H9 (cell line): ENCODE measurements around the gene ICE2. TPM values are rescaled to one million over a fixed set of nuclear protein-coding genes. Genes with fewer than 3 reads are reported as not detected.

ENCODE experiments used
- DNase-seq: peaks from one replicate; pipeline ENCODE4 v3.0.0-alpha.2; 2017
- H2AFZ ChIP-seq: one replicate; pipeline ENCODE4 v1.6.1; 2013; ENCODE audit warnings: mild to moderate bottlenecking, low read length, control low read depth, moderate library complexity
- H2AK5ac ChIP-seq: 2 replicates; pipeline ENCODE4 v1.6.1; 2013; ENCODE audit warnings: low read length, control low read depth, mixed read lengths; ENCODE audit not compliant: insufficient read length
- H2BK120ac ChIP-seq: one replicate; pipeline ENCODE4 v1.6.1; 2013; ENCODE audit warnings: low read depth, mild to moderate bottlenecking, low read length, control low read depth, inconsistent platforms; ENCODE audit not compliant: poor library complexity, severe bottlenecking
- H2BK12ac ChIP-seq: 2 replicates; pipeline ENCODE4 v1.6.1; 2013; ENCODE audit warnings: low read length, control low read depth, mixed read lengths, low read depth; ENCODE audit not compliant: insufficient read length
- H2BK15ac ChIP-seq: 2 replicates; pipeline ENCODE4 v1.6.1; 2013; ENCODE audit warnings: low read depth, low read length, control low read depth
- H2BK20ac ChIP-seq: one replicate; pipeline ENCODE4 v1.6.1; 2013; ENCODE audit warnings: low read depth, mild to moderate bottlenecking, low read length, control low read depth, inconsistent platforms; ENCODE audit not compliant: poor library complexity, severe bottlenecking
- H2BK5ac ChIP-seq: 2 replicates; pipeline ENCODE4 v1.6.1; 2013; ENCODE audit warnings: low read length, control low read depth, mixed read lengths; ENCODE audit not compliant: insufficient read length
- H3K14ac ChIP-seq: 2 replicates; pipeline ENCODE4 v1.6.1; 2013; ENCODE audit warnings: low read length, control low read depth; ENCODE audit not compliant: insufficient read depth
- H3K18ac ChIP-seq: 2 replicates; pipeline ENCODE4 v1.6.1; 2013; ENCODE audit warnings: low read depth, mild to moderate bottlenecking, mixed read lengths, low read length, control low read depth; ENCODE audit not compliant: insufficient read length
- H3K23ac ChIP-seq: 2 replicates; pipeline ENCODE4 v1.6.1; 2013; ENCODE audit warnings: low read length, control low read depth, mixed read lengths, low read depth; ENCODE audit not compliant: insufficient read length
- H3K23me2 ChIP-seq: 2 replicates; pipeline ENCODE4 v1.6.1; 2013; ENCODE audit warnings: low read depth, mild to moderate bottlenecking, mixed read lengths, low read length, control low read depth; ENCODE audit not compliant: insufficient read length, poor library complexity, severe bottlenecking
- H3K27ac ChIP-seq: 2 replicates; pipeline ENCODE4 v1.5.1; 2013; ENCODE audit warnings: low read length, control low read depth, mixed read lengths, low read depth; ENCODE audit not compliant: insufficient read length
- H3K27me3 ChIP-seq: 2 replicates; pipeline ENCODE4 v1.6.1; 2013; ENCODE audit warnings: low read length, control low read depth, inconsistent platforms; ENCODE audit not compliant: insufficient read depth
- H3K4ac ChIP-seq: 2 replicates; pipeline ENCODE4 v1.6.1; 2013; ENCODE audit warnings: low read depth, mild to moderate bottlenecking, control low read depth, inconsistent platforms, low read length, moderate library complexity
- H3K4me1 ChIP-seq: 2 replicates; pipeline ENCODE4 v1.6.1; 2013; ENCODE audit warnings: low read length, control low read depth, inconsistent platforms; ENCODE audit not compliant: insufficient read depth
- H3K4me2 ChIP-seq: 2 replicates; pipeline ENCODE4 v1.6.1; 2013; ENCODE audit warnings: low read length, control low read depth, mixed read lengths; ENCODE audit not compliant: insufficient read length, insufficient read depth
- H3K56ac ChIP-seq: 2 replicates; pipeline ENCODE4 v1.6.1; 2013; ENCODE audit warnings: low read depth, mild to moderate bottlenecking, mixed read lengths, low read length, control low read depth; ENCODE audit not compliant: insufficient read length
- H3K79me1 ChIP-seq: 2 replicates; pipeline ENCODE4 v1.6.1; 2013; ENCODE audit warnings: low read depth, mild to moderate bottlenecking, moderate library complexity, low read length, control low read depth, inconsistent platforms; ENCODE audit not compliant: insufficient read depth, poor library complexity, severe bottlenecking
- H3K79me2 ChIP-seq: 2 replicates; pipeline ENCODE4 v1.6.1; 2013; ENCODE audit warnings: low read length, control low read depth, inconsistent platforms; ENCODE audit not compliant: insufficient read depth
- H3K9ac ChIP-seq: 2 replicates; pipeline ENCODE4 v1.6.1; 2013; ENCODE audit warnings: low read length, control low read depth, mixed read lengths; ENCODE audit not compliant: insufficient read length; ENCODE audit errors: extremely low read depth
- H3K9me3 ChIP-seq: one replicate; pipeline ENCODE4 v1.6.1; 2013; ENCODE audit warnings: low read depth, low read length, inconsistent platforms; ENCODE audit not compliant: control insufficient read depth
- H3T11ph ChIP-seq: one replicate; pipeline ENCODE4 v1.6.1; 2013; ENCODE audit warnings: mild to moderate bottlenecking, low read length, control low read depth, inconsistent platforms
- H4K20me1 ChIP-seq: one replicate; pipeline ENCODE4 v1.6.1; 2013; ENCODE audit not compliant: control insufficient read depth, insufficient read length, insufficient read depth
- H4K5ac ChIP-seq: 2 replicates; pipeline ENCODE4 v1.6.1; 2013; ENCODE audit warnings: low read depth, mild to moderate bottlenecking, mixed read lengths, low read length, control low read depth; ENCODE audit not compliant: insufficient read length
- H4K8ac ChIP-seq: replicated peaks from 2 replicates; pipeline ENCODE4 v1.6.1; 2013; ENCODE audit warnings: low read length, control low read depth, mixed read lengths, low read depth; ENCODE audit not compliant: insufficient read length
- H4K91ac ChIP-seq: 2 replicates; pipeline ENCODE4 v1.6.1; 2013; ENCODE audit warnings: low read depth, mild to moderate bottlenecking, moderate library complexity, mixed read lengths, low read length, control low read depth; ENCODE audit not compliant: insufficient read length
- H3K27ac Mint-ChIP-seq, 3 experiments: 2 replicates in 2 of 3; 3 replicates in 1 of 3; pipeline ENCODE4 v1.8.0; 2020 to 2021; ENCODE audit warnings: mixed read lengths in 3 of 3, mild to moderate bottlenecking in 1 of 3, moderate library complexity in 1 of 3
- H3K27me3 Mint-ChIP-seq: 2 replicates; pipeline ENCODE4 v1.8.0; 2021; ENCODE audit warnings: low read depth, mild to moderate bottlenecking, moderate library complexity, mixed read lengths
- H3K36me3 Mint-ChIP-seq, 3 experiments: 2 replicates in 2 of 3; 3 replicates in 1 of 3; pipeline ENCODE4 v1.8.0; 2020 to 2021; ENCODE audit warnings: low read depth in 3 of 3, mixed read lengths in 3 of 3; ENCODE audit not compliant: insufficient read depth in 1 of 3
- H3K4me1 Mint-ChIP-seq, 2 experiments: 2 replicates each; pipeline ENCODE4 v1.8.0; 2020; ENCODE audit warnings: mixed read lengths in 2 of 2
- H3K4me3 Mint-ChIP-seq, 2 experiments: 2 replicates in 1 of 2; 3 replicates in 1 of 2; pipeline ENCODE4 v1.8.0; 2020 to 2021; ENCODE audit warnings: mild to moderate bottlenecking in 2 of 2, mixed read lengths in 2 of 2, moderate library complexity in 1 of 2
- H3K9me3 Mint-ChIP-seq, 2 experiments: 2 replicates in 1 of 2; 3 replicates in 1 of 2; pipeline ENCODE4 v1.8.0; 2020; ENCODE audit warnings: mild to moderate bottlenecking in 2 of 2, mixed read lengths in 2 of 2, moderate library complexity in 1 of 2
- CTCF ChIP-seq: fragments of 200-600 bp; sonication (generic); conservative IDR thresholded peaks from 3 replicates; pipeline ENCODE4 v1.8.0; 2021; ENCODE audit warnings: antibody characterized with exemption, mild to moderate bottlenecking
- WGBS: extraction: QIAGEN DNeasy Blood & Tissue Kit; methylation state at CpG from one replicate; pipeline ENCODE4 v1.1.7; 2013; ENCODE audit warnings: missing lambda C conversion rate, low lambda C conversion rate, mixed read lengths; ENCODE audit not compliant: insufficient read length; ENCODE audit errors: extremely low coverage; 5-methylcytosine and 5-hydroxymethylcytosine counted together
- total RNA-seq: library from RNA; stranded (reverse); gene quantifications from 2 replicates; pipeline ENCODE4 v1.2.1, GENCODE V29; 2021

Gene ICE2
- total RNA-seq, 1 experiment from 2014 or later, result 76.3 TPM

DNA sequence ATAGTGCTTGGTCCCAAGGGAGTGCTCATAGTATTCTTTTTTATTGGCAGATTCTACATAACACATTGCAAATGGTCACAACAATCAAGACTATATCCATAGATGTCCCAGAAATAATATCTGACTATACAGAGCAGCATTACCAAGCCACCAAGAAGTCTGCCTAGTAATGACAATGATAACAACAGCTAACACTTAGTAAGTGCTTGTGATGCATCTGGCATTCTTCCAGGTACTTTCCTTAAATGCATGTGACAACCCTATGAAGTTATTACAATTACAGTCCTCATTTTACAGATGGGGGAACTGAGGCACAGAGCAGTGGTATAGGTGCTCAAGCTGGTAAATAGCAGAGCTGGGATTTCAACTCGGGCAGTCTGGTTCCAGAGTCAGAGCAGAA lies 49.6 kb upstream of the ICE2 start:
- Mint-ChIP-seq H3K36me3 (no peaks in the 10 kb centered on the region), H3K27ac (no peak overlapping the region), H3K4me3 (no peak overlapping the region), H3K9me3 (no peaks in the 10 kb centered on the region), H3K4me1 (no peaks in the 10 kb centered on the region), H3K27me3 (no peaks in the 10 kb centered on the region)
- no peaks in the 10 kb centered on the region for H3K9me3 ChIP-seq
- TF ChIP-seq CTCF, result no peak
- H4K20me1 ChIP-seq, result no peaks in the 10 kb centered on the region
- H3K56ac ChIP-seq, result no peak overlapping the region
- no peak overlapping the region for H3K4ac ChIP-seq
- no peak overlapping the region for H2BK120ac ChIP-seq
- H2AK5ac ChIP-seq, result no peak overlapping the region
- no peak overlapping the region for H2BK15ac ChIP-seq
- H3K14ac ChIP-seq, result no peak overlapping the region
- H3T11ph ChIP-seq, result no peak overlapping the region
- DNase-seq, result no peak
- H3K23ac ChIP-seq, result no peak overlapping the region
- no peaks in the 10 kb centered on the region for H3K79me2 ChIP-seq
- H3K9ac ChIP-seq, result no peak overlapping the region
- no peak overlapping the region for H2BK20ac ChIP-seq
- no peaks in the 10 kb centered on the region for H3K79me1 ChIP-seq
- no peaks in the 10 kb centered on the region for H3K4me1 ChIP-seq
- no peak overlapping the region for H4K5ac ChIP-seq
- H2AFZ ChIP-seq, result no peak overlapping the region
- H4K8ac ChIP-seq, result no peak overlapping the region
- no peaks in the 10 kb centered on the region for H3K27me3 ChIP-seq
- no CpG with 5 or more reads among the region's 1 CpG for WGBS
- H3K18ac ChIP-seq, result no peak overlapping the region
- H3K27ac ChIP-seq, result no peak overlapping the region
- H3K23me2 ChIP-seq, result no peaks in the 10 kb centered on the region
- H3K4me2 ChIP-seq, result no peak overlapping the region
- no peak overlapping the region for H4K91ac ChIP-seq
- no peak overlapping the region for H2BK12ac ChIP-seq
- no peak overlapping the region for H2BK5ac ChIP-seq
